Upper lobe of left lung (tissue), 4 donors: ENCODE data around the gene ZNF787.

Experiments
- CTCF ChIP-seq, 6 experiments: fragments of 450-650 bp in 4 of 6; fragments of 200-600 bp in 2 of 6; sonication (generic) in 2 of 6; IDR thresholded peaks; one replicate each; pipeline ENCODE4 v1.5.1; 2016 to 2019; ENCODE audit warnings: antibody characterized with exemption in 6 of 6
- POLR2A ChIP-seq, 4 donors: fragments of 450-650 bp; IDR thresholded peaks; one replicate each; pipeline ENCODE4 v1.5.1; 2016 to 2017; ENCODE audit warnings: antibody characterized with exemption in 4 of 4, mild to moderate bottlenecking in 2 of 4

GRCh38 chr19:56170261-56170660, 49.2 kb upstream of the ZNF787 start:
- TF ChIP-seq CTCF (IDR thresholded peaks at IDR 0.05) (peak in 1 of 6 experiments; percentile 8), POLR2A (IDR thresholded peaks at IDR 0.05) (peak in 1 of 4 donors; percentile 17)
